ENCODE data around the gene RAD51B. TPM values are rescaled to one million over a fixed set of nuclear protein-coding genes. Genes with fewer than 3 reads are reported as not detected.

The RAD51B gene
- polyA plus RNA-seq, 3 donors, result 3.6 to 11.6 (median 9.4) TPM

- peaks cover 0 to 5% (median 2%) of the 10 kb centered on the region in 3 donors for H3K27me3 Mint-ChIP-seq (ENCODE audit: low read depth in 3 of 3)
- no peak for DNase-seq
- Histone ChIP-seq H3K79me2 (ENCODE audit: insufficient read depth, low read length) (no peaks in the 10 kb centered on the region), H3K36me3 (replicated peaks in 1 of 2; ENCODE audit: control insufficient read depth in 1 of 2, insufficient read depth in 2 of 2, low read length in 2 of 2) (no peaks in the 10 kb centered on the region), H3K9ac (ENCODE audit: insufficient read depth, low read length, poor library complexity, severe bottlenecking) (no peak overlapping the region), H3K27ac (ENCODE audit: low read depth in 1 of 2, low read length in 2 of 2) (no peak overlapping the region), H2AFZ (ENCODE audit: insufficient read depth, low read depth, low read length, poor library complexity, severe bottlenecking) (no peak overlapping the region), H3K4me3 (replicated peaks in 1 of 3; ENCODE audit: low read depth in 2 of 3, low read length in 3 of 3) (no peak overlapping the region), H3K9me3 (replicated peaks in 1 of 2; ENCODE audit: control insufficient read depth in 1 of 2, insufficient read depth in 1 of 2, low read length in 2 of 2) (no peaks in the 10 kb centered on the region), H3K27me3 (ENCODE audit: control insufficient read depth in 2 of 2, insufficient read depth in 2 of 2, low read length in 2 of 2) (no peaks in the 10 kb centered on the region), H3K4me2 (replicated peaks; ENCODE audit: extremely low read depth, low read length, poor library complexity, severe bottlenecking) (no peak overlapping the region), H4K20me1 (ENCODE audit: insufficient read depth, low read length) (no peaks in the 10 kb centered on the region), H3K4me1 (ENCODE audit: control insufficient read depth in 1 of 2, insufficient read depth in 2 of 2, low read length in 2 of 2) (peaks cover under 1 to 2% of the 10 kb centered on the region in 2 donors)
- no peak overlapping the region for H3K4me3 Mint-ChIP-seq
- H3K27ac Mint-ChIP-seq, result no peak overlapping the region
- intact Hi-C loops (cut with micrococcal nuclease), result no loop called here
- no peaks in the 10 kb centered on the region for H3K4me1 Mint-ChIP-seq
- no CpG with 5 or more reads among the region's 1 CpG for WGBS (ENCODE audit: insufficient coverage)
- TF ChIP-seq, protein P1, sequence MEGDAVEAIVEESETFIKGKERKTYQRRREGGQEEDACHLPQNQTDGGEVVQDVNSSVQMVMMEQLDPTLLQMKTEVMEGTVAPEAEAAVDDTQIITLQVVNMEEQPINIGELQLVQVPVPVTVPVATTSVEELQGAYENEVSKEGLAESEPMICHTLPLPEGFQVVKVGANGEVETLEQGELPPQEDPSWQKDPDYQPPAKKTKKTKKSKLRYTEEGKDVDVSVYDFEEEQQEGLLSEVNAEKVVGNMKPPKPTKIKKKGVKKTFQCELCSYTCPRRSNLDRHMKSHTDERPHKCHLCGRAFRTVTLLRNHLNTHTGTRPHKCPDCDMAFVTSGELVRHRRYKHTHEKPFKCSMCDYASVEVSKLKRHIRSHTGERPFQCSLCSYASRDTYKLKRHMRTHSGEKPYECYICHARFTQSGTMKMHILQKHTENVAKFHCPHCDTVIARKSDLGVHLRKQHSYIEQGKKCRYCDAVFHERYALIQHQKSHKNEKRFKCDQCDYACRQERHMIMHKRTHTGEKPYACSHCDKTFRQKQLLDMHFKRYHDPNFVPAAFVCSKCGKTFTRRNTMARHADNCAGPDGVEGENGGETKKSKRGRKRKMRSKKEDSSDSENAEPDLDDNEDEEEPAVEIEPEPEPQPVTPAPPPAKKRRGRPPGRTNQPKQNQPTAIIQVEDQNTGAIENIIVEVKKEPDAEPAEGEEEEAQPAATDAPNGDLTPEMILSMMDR (IDR thresholded peaks at IDR 0.05), result no peak
- H3K36me3 Mint-ChIP-seq, result peaks cover 0 to 5% of the 10 kb centered on the region in 2 donors
- H3K9me3 Mint-ChIP-seq, result no peaks in the 10 kb centered on the region
These were observed 663.3 kb downstream of the RAD51B start for GRCh38 chr14:68482772-68483395.

- H3K9me3 Mint-ChIP-seq, result peaks cover 0 to 2% (median 0%) of the 10 kb centered on the region in 7 donors
- H3K36me3 Mint-ChIP-seq, result no peaks in the 10 kb centered on the region
- Histone ChIP-seq H3K9ac (ENCODE audit: insufficient read depth, low read length, poor library complexity, severe bottlenecking) (no peak overlapping the region), H3K27ac (ENCODE audit: low read depth in 1 of 2, low read length in 2 of 2) (no peak overlapping the region), H3K27me3 (ENCODE audit: control insufficient read depth in 2 of 2, insufficient read depth in 2 of 2, low read length in 2 of 2) (no peaks in the 10 kb centered on the region), H3K79me2 (ENCODE audit: insufficient read depth, low read length) (no peaks in the 10 kb centered on the region), H3K4me1 (ENCODE audit: control insufficient read depth in 1 of 2, insufficient read depth in 2 of 2, low read length in 2 of 2) (no peaks in the 10 kb centered on the region), H3K9me3 (replicated peaks in 1 of 2; ENCODE audit: control insufficient read depth in 1 of 2, insufficient read depth in 1 of 2, low read length in 2 of 2) (no peaks in the 10 kb centered on the region), H2AFZ (ENCODE audit: insufficient read depth, low read depth, low read length, poor library complexity, severe bottlenecking) (no peak overlapping the region), H3K4me2 (replicated peaks; ENCODE audit: extremely low read depth, low read length, poor library complexity, severe bottlenecking) (no peak overlapping the region), H3K36me3 (replicated peaks in 1 of 2; ENCODE audit: control insufficient read depth in 1 of 2, insufficient read depth in 2 of 2, low read length in 2 of 2) (no peaks in the 10 kb centered on the region), H4K20me1 (ENCODE audit: insufficient read depth, low read length) (no peaks in the 10 kb centered on the region), H3K4me3 (replicated peaks in 1 of 3; ENCODE audit: low read depth in 2 of 3, low read length in 3 of 3) (no peak overlapping the region)
- intact Hi-C loops (cut with micrococcal nuclease), result no loop called here
- no peak for DNase-seq
- H3K4me3 Mint-ChIP-seq, result no peak overlapping the region
- H3K4me1 Mint-ChIP-seq, result no peaks in the 10 kb centered on the region
- H3K27me3 Mint-ChIP-seq (ENCODE audit: low read depth in 3 of 3), result peaks cover 0 to 3% (median 2%) of the 10 kb centered on the region in 3 donors
- H3K27ac Mint-ChIP-seq, result no peak overlapping the region
- WGBS (ENCODE audit: insufficient coverage), result 100% methylated on average over 5 of the region's 7 CpGs
- TF ChIP-seq, protein P1 (IDR thresholded peaks at IDR 0.05), result no peak
These were observed 666.6 kb downstream of the RAD51B start for GRCh38 chr14:68486033-68486732.
